OCI-LY3 (cell line): ENCODE measurements around the gene TMEM147.

ENCODE experiments used
- H2AFZ ChIP-seq: fragments of 200-600, 300-600 bp; shearing (Covaris generic); 2 replicates; pipeline ENCODE4 v1.6.0; 2014; ENCODE audit warnings: antibody characterized with exemption, low read depth, low read length
- H3K27ac ChIP-seq: fragments of 200-600, 300-600 bp; sonication (generic); 2 replicates; pipeline ENCODE4 v1.5.1; 2014; ENCODE audit warnings: mild to moderate bottlenecking, low read length, moderate library complexity, mixed read lengths
- H3K27me3 ChIP-seq: fragments of 200-600, 300-600 bp; sonication (generic); 2 replicates; pipeline ENCODE4 v1.6.1; 2014; ENCODE audit warnings: low read depth, low read length, mixed read lengths
- H3K36me3 ChIP-seq: fragments of 200-600, 300-600 bp; sonication (generic); replicated peaks from 2 replicates; pipeline ENCODE3; 2014; ENCODE audit warnings: low read depth, low read length, mixed read lengths
- H3K4me1 ChIP-seq: fragments of 300-600, 200-600 bp; sonication (generic); 2 replicates; pipeline ENCODE4 v1.6.1; 2014; ENCODE audit warnings: low read length, mixed read lengths
- H3K4me2 ChIP-seq: fragments of 200-600, 300-600 bp; sonication (generic); 2 replicates; pipeline ENCODE4 v1.6.1; 2014; ENCODE audit warnings: low read length, mixed read lengths
- H3K4me3 ChIP-seq: fragments of 300-600, 200-600 bp; sonication (generic); 2 replicates; pipeline ENCODE4 v1.5.1; 2014; ENCODE audit warnings: antibody characterized with exemption, mild to moderate bottlenecking, low read length, moderate library complexity
- H3K79me2 ChIP-seq: fragments of 300-600, 200-600 bp; shearing (Covaris generic); 2 replicates; pipeline ENCODE4 v1.6.1; 2014; ENCODE audit warnings: mild to moderate bottlenecking, low read length, mixed read lengths
- H3K9ac ChIP-seq: fragments of 300-600, 200-600 bp; shearing (Covaris generic); 2 replicates; pipeline ENCODE4 v1.6.0; 2014; ENCODE audit warnings: mild to moderate bottlenecking, low read length, moderate library complexity
- H3K9me3 ChIP-seq: fragments of 200-600, 300-600 bp; shearing (Covaris generic); 2 replicates; pipeline ENCODE4 v1.6.1; 2014; ENCODE audit warnings: low read length, mixed read lengths; ENCODE audit not compliant: insufficient read depth
- H4K20me1 ChIP-seq: fragments of 200-600, 300-600 bp; sonication (generic); 2 replicates; pipeline ENCODE4 v1.6.1; 2016; ENCODE audit warnings: low read length, mixed read lengths; ENCODE audit not compliant: insufficient read depth
- EZH2phosphoT487 ChIP-seq: fragments of 200-600 bp; shearing (Covaris generic); IDR thresholded peaks from 2 replicates; pipeline ENCODE4 v1.6.1; 2018; ENCODE audit warnings: antibody characterized with exemption, mixed run types, low read depth
- TF ChIP-seq, protein P1 (sequence below): fragments of 200-600, 300-600 bp; sonication (generic); IDR thresholded peaks from 2 replicates; pipeline ENCODE4 v1.5.1; 2014; ENCODE audit warnings: antibody characterized with exemption, low read length, low read depth

TMEM147 gene

DNA sequence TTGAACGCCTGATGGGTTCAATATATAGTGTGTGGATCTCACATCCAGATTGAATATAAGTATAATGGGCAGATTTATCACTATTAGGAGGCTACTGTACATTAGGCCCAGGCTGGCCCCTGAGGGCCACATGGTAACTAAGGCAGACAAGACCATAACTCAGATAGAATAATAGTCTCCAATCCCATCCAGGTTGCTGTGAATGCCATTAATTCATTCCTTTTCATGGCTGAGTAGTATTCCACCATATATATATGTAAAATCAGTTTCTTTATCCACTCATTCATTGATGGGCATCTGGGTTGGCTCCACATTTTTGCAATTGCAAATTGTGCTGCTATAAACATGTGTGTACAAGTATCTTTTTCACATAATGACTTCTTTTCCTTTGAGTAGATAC, 32.5 kb downstream of the TMEM147 start:
- H3K9ac ChIP-seq, result no peak overlapping the region
- no peaks in the 10 kb centered on the region; the same call in 1 of the 2 replicates for H3K27me3 ChIP-seq
- H4K20me1 ChIP-seq, result no peaks in the 10 kb centered on the region
- H3K4me1 ChIP-seq, result no peaks in the 10 kb centered on the region
- H3K27ac ChIP-seq, result no peak overlapping the region
- no peak overlapping the region for H2AFZ ChIP-seq
- no peaks in the 10 kb centered on the region for H3K79me2 ChIP-seq
- no peaks in the 10 kb centered on the region for H3K36me3 ChIP-seq
- TF ChIP-seq, protein P1, sequence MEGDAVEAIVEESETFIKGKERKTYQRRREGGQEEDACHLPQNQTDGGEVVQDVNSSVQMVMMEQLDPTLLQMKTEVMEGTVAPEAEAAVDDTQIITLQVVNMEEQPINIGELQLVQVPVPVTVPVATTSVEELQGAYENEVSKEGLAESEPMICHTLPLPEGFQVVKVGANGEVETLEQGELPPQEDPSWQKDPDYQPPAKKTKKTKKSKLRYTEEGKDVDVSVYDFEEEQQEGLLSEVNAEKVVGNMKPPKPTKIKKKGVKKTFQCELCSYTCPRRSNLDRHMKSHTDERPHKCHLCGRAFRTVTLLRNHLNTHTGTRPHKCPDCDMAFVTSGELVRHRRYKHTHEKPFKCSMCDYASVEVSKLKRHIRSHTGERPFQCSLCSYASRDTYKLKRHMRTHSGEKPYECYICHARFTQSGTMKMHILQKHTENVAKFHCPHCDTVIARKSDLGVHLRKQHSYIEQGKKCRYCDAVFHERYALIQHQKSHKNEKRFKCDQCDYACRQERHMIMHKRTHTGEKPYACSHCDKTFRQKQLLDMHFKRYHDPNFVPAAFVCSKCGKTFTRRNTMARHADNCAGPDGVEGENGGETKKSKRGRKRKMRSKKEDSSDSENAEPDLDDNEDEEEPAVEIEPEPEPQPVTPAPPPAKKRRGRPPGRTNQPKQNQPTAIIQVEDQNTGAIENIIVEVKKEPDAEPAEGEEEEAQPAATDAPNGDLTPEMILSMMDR, result no peak
- TF ChIP-seq EZH2phosphoT487, result no peak
- no peak overlapping the region for H3K4me2 ChIP-seq
- H3K4me3 ChIP-seq, result no peak overlapping the region
- peaks cover 7% of the 10 kb centered on the region; the same call in 1 of the 2 replicates for H3K9me3 ChIP-seq

DNA sequence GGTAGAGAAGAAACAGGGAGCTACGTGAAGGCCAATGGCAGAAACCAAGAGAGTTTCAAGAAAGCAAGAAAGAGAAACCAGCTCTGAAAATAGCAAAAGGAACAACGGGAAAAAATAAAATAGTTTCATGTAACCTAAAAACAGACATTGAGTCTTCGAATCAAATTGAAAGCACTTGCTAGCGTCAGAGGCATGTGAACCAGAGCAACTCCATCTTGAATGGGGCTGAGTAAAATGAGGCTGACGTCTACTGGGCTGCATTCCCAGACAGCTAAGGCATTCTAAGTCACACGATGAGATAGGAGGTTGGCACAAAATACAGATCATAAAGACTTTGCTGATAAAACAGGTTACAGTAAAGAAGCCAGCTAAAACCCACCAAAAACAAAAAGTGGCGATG, 33.3 kb downstream of the TMEM147 start:
- no peak overlapping the region for H3K4me3 ChIP-seq
- H3K27ac ChIP-seq, result no peak overlapping the region
- no peak for TF ChIP-seq EZH2phosphoT487
- TF ChIP-seq, protein P1, result no peak
- H2AFZ ChIP-seq, result no peak overlapping the region
- no peaks in the 10 kb centered on the region for H3K4me1 ChIP-seq
- peaks cover 7% of the 10 kb centered on the region; the same call in 1 of the 2 replicates for H3K9me3 ChIP-seq
- no peaks in the 10 kb centered on the region for H3K79me2 ChIP-seq
- no peak overlapping the region for H3K4me2 ChIP-seq
- H3K36me3 ChIP-seq, result no peaks in the 10 kb centered on the region
- peaks cover 3% of the 10 kb centered on the region; the same call in 1 of the 2 replicates for H3K27me3 ChIP-seq
- H3K9ac ChIP-seq, result no peak overlapping the region
- no peaks in the 10 kb centered on the region for H4K20me1 ChIP-seq

DNA sequence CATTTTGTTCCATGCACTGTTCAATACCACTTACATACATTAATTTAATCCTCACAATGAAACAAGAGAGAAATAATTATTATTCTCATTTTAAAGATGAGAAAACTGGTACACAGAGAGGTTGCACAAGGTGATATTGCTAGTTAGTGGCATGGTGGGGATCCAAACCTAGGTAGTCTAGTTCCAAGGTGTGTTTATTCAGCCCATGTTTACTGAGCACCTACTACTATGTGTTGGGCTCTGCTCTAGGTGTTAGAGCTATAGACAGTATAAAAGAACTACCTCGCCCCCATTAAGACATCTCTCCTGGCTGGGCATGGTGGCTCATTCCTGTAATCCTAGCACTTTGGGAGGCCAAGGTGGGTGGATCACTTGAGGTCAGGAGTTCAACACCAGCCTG, 37.3 kb downstream of the TMEM147 start:
- Histone ChIP-seq H4K20me1 (no peaks in the 10 kb centered on the region), H2AFZ (no peak overlapping the region), H3K4me3 (no peak overlapping the region), H3K9ac (no peak overlapping the region), H3K4me1 (no peaks in the 10 kb centered on the region), H3K9me3 (no peaks in the 10 kb centered on the region), H3K79me2 (no peaks in the 10 kb centered on the region), H3K27ac (no peak overlapping the region), H3K36me3 (no peaks in the 10 kb centered on the region), H3K27me3 (peaks cover 23% of the 10 kb centered on the region), H3K4me2 (no peak overlapping the region)
- TF ChIP-seq EZH2phosphoT487, result no peak
- TF ChIP-seq, protein P1, result no peak

DNA sequence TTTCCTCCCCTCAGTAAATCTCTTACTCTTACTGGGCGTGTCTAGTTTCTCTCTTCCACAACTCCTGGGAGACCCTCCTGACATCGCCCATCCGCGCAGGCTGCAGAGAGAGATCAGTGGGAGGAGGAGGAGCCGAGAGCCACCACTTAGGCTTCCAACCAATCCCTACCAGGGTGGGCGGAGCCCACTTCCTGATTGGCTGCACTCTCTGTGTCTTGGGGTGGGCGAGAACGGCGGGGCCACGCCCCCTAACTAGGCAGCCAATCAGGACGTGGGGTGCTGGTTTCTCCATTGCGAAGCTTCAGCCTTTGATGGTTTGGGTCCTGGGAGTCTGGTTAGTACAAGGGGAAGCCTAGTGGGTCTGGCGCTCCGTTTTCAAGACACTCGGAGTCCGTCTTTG, 40.4 kb downstream of the TMEM147 start, which contains the start of gene PMIS2:
PMIS2 (plus strand) TSS at position 326 of the 400 bp plus-strand sequence. CDS start 87 bp downstream, outside the sequence.
- H3K27ac ChIP-seq, result no peak within 1 kb of the TSS
- no peaks in the 10 kb centered on the region for H3K4me1 ChIP-seq
- no peak within 1 kb of the TSS for H3K4me2 ChIP-seq
- no peak within 1 kb of the TSS for H3K9ac ChIP-seq
- H3K9me3 ChIP-seq, result no peaks in the 10 kb centered on the region
- no peak within 1 kb of the TSS for H2AFZ ChIP-seq
- H3K4me3 ChIP-seq, result no peak within 1 kb of the TSS
- peaks cover 23% of the 10 kb centered on the region for H3K27me3 ChIP-seq
- H3K36me3 ChIP-seq, result no peaks in the 10 kb centered on the region
- no peaks in the 10 kb centered on the region for H4K20me1 ChIP-seq
- TF ChIP-seq EZH2phosphoT487, result no peak
- TF ChIP-seq, protein P1, result no peak
- no peaks in the 10 kb centered on the region for H3K79me2 ChIP-seq
